ENCODE measurements around the gene FTO.

FTO gene

DNA sequence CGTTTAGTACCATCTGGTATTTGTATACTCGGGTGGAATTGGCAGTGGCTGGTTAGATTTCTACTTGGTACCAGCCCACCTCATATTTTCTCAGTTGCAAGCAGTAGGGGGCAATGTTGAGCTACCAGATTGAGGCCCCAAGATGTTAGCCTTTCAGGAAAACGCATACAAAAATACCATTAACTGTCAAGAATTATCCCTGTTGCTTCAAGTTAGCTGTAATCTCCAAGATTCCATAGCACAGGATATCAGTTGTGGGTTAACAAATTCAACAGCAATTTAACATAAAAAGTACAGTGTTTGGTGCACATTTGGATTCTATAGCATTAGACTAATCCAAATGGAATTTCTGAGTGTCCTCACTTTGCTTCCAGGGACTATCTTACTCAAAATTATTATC is 188.2 kb downstream of the FTO start:
- Histone ChIP-seq H3K27ac (ENCODE audit: low read depth, low read length) (no peak overlapping the region), H3K36me3 (ENCODE audit: low read length) (no peaks in the 10 kb centered on the region), H3K9me2 (replicated peaks; ENCODE audit: insufficient read depth, low read length) (no peaks in the 10 kb centered on the region), H3K4me3 (ENCODE audit: insufficient read depth, low read length, poor library complexity, severe bottlenecking) (no peak overlapping the region), H3F3A (ENCODE audit: insufficient read depth) (no peaks in the 10 kb centered on the region), H4K20me1 (ENCODE audit: low read depth, low read length) (no peaks in the 10 kb centered on the region), H2AFZ (ENCODE audit: low read depth, low read length, severe bottlenecking) (no peak overlapping the region), H3K9ac (ENCODE audit: low read length) (no peak overlapping the region), H3K79me2 (ENCODE audit: insufficient read depth, low read length) (no peaks in the 10 kb centered on the region), H3K4me2 (ENCODE audit: low read depth, low read length, poor library complexity, severe bottlenecking) (no peak overlapping the region), H3K9me3 (ENCODE audit: insufficient read depth, low read length) (no peaks in the 10 kb centered on the region), H3K27me3 (ENCODE audit: low read length) (no peaks in the 10 kb centered on the region)
- no peak for TF ChIP-seq EZH2phosphoT487 (conservative IDR thresholded peaks at IDR 0.05; ENCODE audit: low read length)
- TF ChIP-seq, protein P1, sequence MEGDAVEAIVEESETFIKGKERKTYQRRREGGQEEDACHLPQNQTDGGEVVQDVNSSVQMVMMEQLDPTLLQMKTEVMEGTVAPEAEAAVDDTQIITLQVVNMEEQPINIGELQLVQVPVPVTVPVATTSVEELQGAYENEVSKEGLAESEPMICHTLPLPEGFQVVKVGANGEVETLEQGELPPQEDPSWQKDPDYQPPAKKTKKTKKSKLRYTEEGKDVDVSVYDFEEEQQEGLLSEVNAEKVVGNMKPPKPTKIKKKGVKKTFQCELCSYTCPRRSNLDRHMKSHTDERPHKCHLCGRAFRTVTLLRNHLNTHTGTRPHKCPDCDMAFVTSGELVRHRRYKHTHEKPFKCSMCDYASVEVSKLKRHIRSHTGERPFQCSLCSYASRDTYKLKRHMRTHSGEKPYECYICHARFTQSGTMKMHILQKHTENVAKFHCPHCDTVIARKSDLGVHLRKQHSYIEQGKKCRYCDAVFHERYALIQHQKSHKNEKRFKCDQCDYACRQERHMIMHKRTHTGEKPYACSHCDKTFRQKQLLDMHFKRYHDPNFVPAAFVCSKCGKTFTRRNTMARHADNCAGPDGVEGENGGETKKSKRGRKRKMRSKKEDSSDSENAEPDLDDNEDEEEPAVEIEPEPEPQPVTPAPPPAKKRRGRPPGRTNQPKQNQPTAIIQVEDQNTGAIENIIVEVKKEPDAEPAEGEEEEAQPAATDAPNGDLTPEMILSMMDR (IDR thresholded peaks at IDR 0.05; ENCODE audit: insufficient read depth, low read length, poor library complexity, severe bottlenecking), result no peak

DNA sequence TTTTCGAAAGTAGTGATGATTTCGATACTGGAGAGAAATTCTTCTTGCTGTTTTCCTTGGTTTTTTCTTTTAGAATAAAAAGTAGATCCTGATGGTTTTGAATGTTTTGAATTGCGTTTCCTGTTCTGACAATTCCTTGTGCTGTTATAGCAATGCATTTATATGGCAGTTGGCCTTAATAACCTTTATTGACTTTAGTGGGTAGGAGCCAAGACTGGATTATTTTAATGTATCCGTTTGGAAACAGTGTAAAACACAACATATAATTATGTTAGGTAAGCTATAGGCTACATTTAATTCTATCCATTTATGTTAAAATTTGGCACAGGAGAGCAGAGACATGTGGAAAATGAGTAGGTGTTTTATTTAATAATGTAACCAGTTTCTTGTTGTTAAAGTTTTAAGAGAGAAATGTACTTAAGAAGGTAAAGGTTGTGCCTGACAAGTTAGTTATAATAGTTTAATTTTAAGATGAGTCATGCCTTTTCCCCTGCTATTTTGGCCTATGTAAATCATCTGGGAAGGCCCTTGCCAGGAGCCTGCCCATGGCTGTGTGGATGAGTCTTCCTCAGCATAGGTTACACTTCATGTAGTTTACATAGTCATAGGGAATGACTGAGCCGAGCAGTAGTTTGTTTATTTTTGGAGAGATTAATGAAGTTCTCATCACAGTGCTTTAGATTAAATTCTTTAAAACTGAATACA is 189.9 kb downstream of the FTO start:
- H4K20me1 ChIP-seq (ENCODE audit: low read depth, low read length), result no peaks in the 10 kb centered on the region
- H3K27ac ChIP-seq (ENCODE audit: low read depth, low read length), result no peak overlapping the region
- H3K27me3 ChIP-seq (ENCODE audit: low read length), result no peaks in the 10 kb centered on the region
- no peaks in the 10 kb centered on the region for H3K79me2 ChIP-seq (ENCODE audit: insufficient read depth, low read length)
- H3K4me3 ChIP-seq (ENCODE audit: insufficient read depth, low read length, poor library complexity, severe bottlenecking), result no peak overlapping the region
- H3K4me2 ChIP-seq (ENCODE audit: low read depth, low read length, poor library complexity, severe bottlenecking), result no peak overlapping the region
- H3F3A ChIP-seq (ENCODE audit: insufficient read depth), result no peaks in the 10 kb centered on the region
- TF ChIP-seq, protein P1 (IDR thresholded peaks at IDR 0.05; ENCODE audit: insufficient read depth, low read length, poor library complexity, severe bottlenecking), result no peak
- no peak for TF ChIP-seq EZH2phosphoT487 (conservative IDR thresholded peaks at IDR 0.05; ENCODE audit: low read length)
- no peak overlapping the region for H2AFZ ChIP-seq (ENCODE audit: low read depth, low read length, severe bottlenecking)
- H3K36me3 ChIP-seq (ENCODE audit: low read length), result no peaks in the 10 kb centered on the region
- H3K9me3 ChIP-seq (ENCODE audit: insufficient read depth, low read length), result no peaks in the 10 kb centered on the region
- no peaks in the 10 kb centered on the region for H3K9me2 ChIP-seq (replicated peaks; ENCODE audit: insufficient read depth, low read length)
- no peak overlapping the region for H3K9ac ChIP-seq (ENCODE audit: low read length)

DNA sequence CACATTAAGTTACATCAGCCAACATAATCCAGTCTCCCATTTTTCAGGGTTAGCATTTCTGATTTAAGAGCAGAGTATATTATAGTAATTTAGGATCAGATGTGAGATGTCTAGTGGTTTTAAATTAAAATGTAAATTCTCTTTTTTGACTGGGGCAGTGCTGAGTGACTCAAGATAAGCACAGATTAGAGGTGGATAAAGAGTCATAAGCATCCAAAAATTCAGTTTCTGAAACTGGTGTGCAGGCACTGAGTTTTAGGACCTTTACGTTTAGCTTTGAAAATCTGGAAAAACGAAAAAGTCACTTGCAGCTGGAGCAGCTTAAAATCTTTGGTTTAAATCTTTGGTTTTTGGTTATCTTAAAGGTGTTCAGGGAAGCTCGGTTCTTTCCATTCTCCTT is 190.7 kb downstream of the FTO start:
- no peaks in the 10 kb centered on the region for H3K27me3 ChIP-seq (ENCODE audit: low read length)
- H3K9ac ChIP-seq (ENCODE audit: low read length), result no peak overlapping the region
- H2AFZ ChIP-seq (ENCODE audit: low read depth, low read length, severe bottlenecking), result no peak overlapping the region
- H3F3A ChIP-seq (ENCODE audit: insufficient read depth), result no peaks in the 10 kb centered on the region
- no peaks in the 10 kb centered on the region for H3K36me3 ChIP-seq (ENCODE audit: low read length)
- no peak overlapping the region for H3K4me2 ChIP-seq (ENCODE audit: low read depth, low read length, poor library complexity, severe bottlenecking)
- H3K9me2 ChIP-seq (replicated peaks; ENCODE audit: insufficient read depth, low read length), result no peaks in the 10 kb centered on the region
- no peaks in the 10 kb centered on the region for H3K79me2 ChIP-seq (ENCODE audit: insufficient read depth, low read length)
- no peaks in the 10 kb centered on the region for H4K20me1 ChIP-seq (ENCODE audit: low read depth, low read length)
- H3K9me3 ChIP-seq (ENCODE audit: insufficient read depth, low read length), result no peaks in the 10 kb centered on the region
- no peak for TF ChIP-seq EZH2phosphoT487 (conservative IDR thresholded peaks at IDR 0.05; ENCODE audit: low read length)
- TF ChIP-seq, protein P1 (IDR thresholded peaks at IDR 0.05; ENCODE audit: insufficient read depth, low read length, poor library complexity, severe bottlenecking), result no peak
- no peak overlapping the region for H3K27ac ChIP-seq (ENCODE audit: low read depth, low read length)
- H3K4me3 ChIP-seq (ENCODE audit: insufficient read depth, low read length, poor library complexity, severe bottlenecking), result no peak overlapping the region
